Type B pancreatic cell (in vitro differentiated cells): ENCODE measurements around the gene DHRS7B. TPM values are rescaled to one million over a fixed set of nuclear protein-coding genes. Genes with fewer than 3 reads are reported as not detected.
"Not testable (repeated sequence)": the region's sequence is repeated elsewhere in the genome, so short reads cannot be mapped to it uniquely, and the experiment has no call there.

ENCODE experiments used
- DNase-seq: peaks from one replicate; pipeline ENCODE4 v3.0.0; 2021; ENCODE audit warnings: mixed read lengths; ENCODE audit not compliant: unreplicated experiment; ENCODE audit errors: extremely low spot score
- H3K27ac Mint-ChIP-seq: 2 replicates; pipeline ENCODE4 v1.8.0; 2021; ENCODE audit warnings: mild to moderate bottlenecking, mixed read lengths
- H3K27me3 Mint-ChIP-seq: 2 replicates; pipeline ENCODE4 v1.8.0; 2021; ENCODE audit warnings: mixed read lengths
- H3K36me3 Mint-ChIP-seq: 2 replicates; pipeline ENCODE4 v1.8.0; 2021; ENCODE audit warnings: mixed read lengths
- H3K4me1 Mint-ChIP-seq: one replicate; pipeline ENCODE4 v1.8.0; 2021; ENCODE audit warnings: mixed read lengths; ENCODE audit not compliant: unreplicated experiment
- H3K4me3 Mint-ChIP-seq: 2 replicates; pipeline ENCODE4 v1.8.0; 2021; ENCODE audit warnings: mild to moderate bottlenecking, mixed read lengths
- H3K9me3 Mint-ChIP-seq: 2 replicates; pipeline ENCODE4 v1.8.0; 2021; ENCODE audit warnings: mixed read lengths
- CTCF ChIP-seq: fragments of 200-600 bp; sonication (generic); conservative IDR thresholded peaks from 2 replicates; pipeline ENCODE4 v1.5.0; 2021; ENCODE audit warnings: antibody characterized with exemption, mild to moderate bottlenecking
- total RNA-seq: library from RNA; stranded (reverse); gene quantifications from 2 replicates; pipeline ENCODE4 v1.2.1, GENCODE V29; 2021; ENCODE audit warnings: low replicate concordance

Gene DHRS7B
- total RNA-seq, 1 donor from 2014 or later: 17.5 TPM

GRCh38 chr17:21217346-21217745 is 90.6 kb downstream of the DHRS7B start:
- Mint-ChIP-seq H3K9me3 (peaks cover 4% of the 10 kb centered on the region), H3K4me3 (peak overlapping the region; percentile 54), H3K36me3 (peaks cover 9% of the 10 kb centered on the region), H3K27me3 (no peaks in the 10 kb centered on the region), H3K4me1 (peaks cover 20% of the 10 kb centered on the region), H3K27ac (peak overlapping the region; percentile 21)
- no peak for DNase-seq
- no peak for TF ChIP-seq CTCF

- H3K9me3 Mint-ChIP-seq: peaks cover 4% of the 10 kb centered on the region
- no peak for TF ChIP-seq CTCF
- DNase-seq: no peak
- peaks cover 13% of the 10 kb centered on the region for H3K4me1 Mint-ChIP-seq
- peak overlapping the region; percentile 21 for H3K27ac Mint-ChIP-seq
- peaks cover 9% of the 10 kb centered on the region for H3K36me3 Mint-ChIP-seq
- no peaks in the 10 kb centered on the region for H3K27me3 Mint-ChIP-seq
- no peak overlapping the region for H3K4me3 Mint-ChIP-seq
Observed at GRCh38 chr17:21218101-21218500, 91.3 kb downstream of the DHRS7B start.

GRCh38 chr17:21218831-21219380 is 92.1 kb downstream of the DHRS7B start:
- Mint-ChIP-seq H3K36me3 (peaks cover 9% of the 10 kb centered on the region), H3K4me1 (peaks cover 13% of the 10 kb centered on the region), H3K9me3 (peaks cover 4% of the 10 kb centered on the region), H3K4me3 (no peak overlapping the region), H3K27me3 (no peaks in the 10 kb centered on the region), H3K27ac (no peak overlapping the region)
- no peak for DNase-seq
- TF ChIP-seq CTCF: no peak

GRCh38 chr17:21223086-21223485 is 96.3 kb downstream of the DHRS7B start:
- Mint-ChIP-seq H3K4me1 (no peaks in the 10 kb centered on the region), H3K9me3 (peaks cover 4% of the 10 kb centered on the region), H3K4me3 (no peak overlapping the region), H3K27me3 (no peaks in the 10 kb centered on the region), H3K27ac (no peak overlapping the region), H3K36me3 (peaks cover 9% of the 10 kb centered on the region)
- no peak for DNase-seq
- TF ChIP-seq CTCF: no peak

- H3K36me3 Mint-ChIP-seq, DNase-seq, H3K4me1 Mint-ChIP-seq, H3K9me3 Mint-ChIP-seq, H3K27me3 Mint-ChIP-seq, H3K27ac Mint-ChIP-seq, H3K4me3 Mint-ChIP-seq: not testable (repeated sequence)
Observed at GRCh38 chr17:21227277-21227676, 100.5 kb downstream of the DHRS7B start.

- no peak for TF ChIP-seq CTCF
- Mint-ChIP-seq H3K27me3 (no peaks in the 10 kb centered on the region), H3K4me3 (no peak overlapping the region), H3K36me3 (no peaks in the 10 kb centered on the region), H3K4me1 (no peaks in the 10 kb centered on the region), H3K27ac (no peak overlapping the region), H3K9me3 (no peaks in the 10 kb centered on the region)
- no peak for DNase-seq
Observed at GRCh38 chr17:21228111-21228510, 101.3 kb downstream of the DHRS7B start.
